GM21360 (cell line): Measurements from ENCODE around the gene OR52W1.
"Not testable (repeated sequence)": the region's sequence is repeated elsewhere in the genome, so short reads cannot be mapped to it uniquely, and the experiment has no call there.

Experiments used
- ATAC-seq: cut with Tn5 transposase; IDR thresholded peaks from one replicate; pipeline ENCODE4 v1.9.1; 2021; ENCODE audit warnings: mild to moderate bottlenecking, moderate library complexity; ENCODE audit not compliant: unreplicated experiment

The OR52W1 gene

DNA sequence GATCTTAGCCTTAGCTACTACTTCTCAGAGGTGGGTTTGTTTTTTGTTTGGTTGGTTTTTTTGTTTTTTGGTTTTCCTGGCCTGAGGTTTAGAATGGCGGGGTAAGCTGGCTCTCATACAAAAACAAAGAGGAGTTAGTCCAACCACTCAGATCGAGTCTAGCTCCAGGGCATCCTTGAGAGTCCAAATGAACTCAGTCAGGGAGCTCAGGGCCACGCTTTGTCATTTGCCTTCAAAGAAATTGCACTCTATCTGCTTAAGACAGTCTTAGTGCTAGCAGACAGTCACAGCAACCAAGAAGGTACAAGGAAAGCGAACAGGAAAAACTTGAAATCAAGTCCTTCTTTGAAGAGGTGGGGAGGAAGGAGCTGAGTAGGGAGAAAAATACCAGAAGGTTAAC lies 17.5 kb downstream of the OR52W1 start:
- no peak for ATAC-seq

DNA sequence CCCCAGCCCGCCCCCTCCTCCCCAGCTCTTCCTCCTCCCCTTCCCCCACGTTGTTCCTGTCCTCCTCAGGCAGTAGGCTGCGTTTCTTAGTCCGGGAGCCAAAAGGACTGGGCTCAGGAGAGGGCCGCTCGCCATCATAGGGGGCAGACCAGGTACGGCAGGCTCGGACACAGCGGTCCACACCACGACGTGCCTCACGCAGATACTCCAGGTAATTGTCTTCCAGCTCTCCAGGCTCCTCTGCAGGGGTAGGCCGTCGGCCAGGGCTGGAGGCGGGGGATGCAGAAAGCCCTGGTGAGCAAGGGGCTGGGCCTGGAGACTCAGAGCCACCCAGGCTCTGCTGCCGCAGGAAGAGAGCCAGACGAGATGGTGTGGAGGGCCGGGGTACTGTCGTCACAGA lies 18.7 kb downstream of the OR52W1 start:
- no peak for ATAC-seq

DNA sequence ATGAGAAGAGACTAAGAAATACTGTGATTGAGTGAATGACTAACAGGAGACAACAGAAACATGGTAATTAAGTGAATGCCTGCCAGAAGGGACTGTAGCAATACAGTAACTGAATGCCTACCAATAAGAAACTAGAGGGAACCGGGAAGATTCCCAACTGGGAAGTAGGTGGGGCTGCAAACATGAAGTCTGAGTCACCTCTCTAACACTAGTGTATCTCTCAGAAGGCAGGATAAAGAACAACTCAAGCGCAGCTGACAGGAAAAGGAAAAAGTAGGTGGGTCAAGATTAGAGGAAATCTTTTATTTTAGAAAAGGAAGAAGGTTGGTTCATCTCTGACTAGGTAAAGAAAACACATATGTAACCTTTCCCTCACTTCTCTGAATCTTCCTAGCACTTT lies 20.3 kb downstream of the OR52W1 start:
- no peak for ATAC-seq

DNA sequence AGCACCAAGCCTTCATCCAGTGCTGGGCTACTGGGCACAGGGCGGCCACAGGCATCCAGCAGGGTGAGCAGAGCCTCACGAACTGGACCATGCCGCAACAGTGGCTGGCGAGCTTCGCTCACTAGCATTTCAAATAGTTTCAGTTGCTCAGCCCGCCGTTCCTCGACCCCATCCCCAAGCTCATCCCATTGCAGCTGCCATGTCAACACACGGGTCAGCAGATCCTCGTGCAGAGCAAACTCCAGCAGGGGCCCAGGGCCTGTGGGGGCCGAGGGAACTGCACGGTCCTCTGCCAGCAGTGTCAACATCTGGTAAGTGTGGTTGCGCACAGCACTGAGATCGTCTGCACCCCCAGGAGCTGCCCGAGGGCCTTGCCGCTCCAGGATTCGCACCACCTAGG lies 24.8 kb downstream of the OR52W1 start:
- no peak for ATAC-seq

DNA sequence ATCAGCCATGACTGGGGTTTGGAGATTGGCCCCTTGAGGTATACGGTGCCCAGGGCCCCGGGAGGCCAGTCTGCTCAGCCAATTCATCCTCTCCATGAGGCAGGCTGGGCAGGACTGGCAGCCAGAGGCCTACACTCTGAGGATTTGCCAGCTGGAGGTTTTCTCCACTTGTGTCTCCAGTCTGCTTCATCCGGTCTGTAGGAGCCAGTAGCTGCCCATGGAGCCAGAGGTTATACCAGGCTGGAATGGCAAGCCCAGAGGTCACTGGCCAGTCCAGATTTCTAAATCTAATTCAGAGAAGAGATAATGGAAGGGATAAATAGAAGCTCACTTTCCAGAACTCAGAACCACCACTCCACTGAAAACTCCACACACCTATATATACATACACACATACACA lies 25.4 kb downstream of the OR52W1 start:
- ATAC-seq, result no peak

DNA sequence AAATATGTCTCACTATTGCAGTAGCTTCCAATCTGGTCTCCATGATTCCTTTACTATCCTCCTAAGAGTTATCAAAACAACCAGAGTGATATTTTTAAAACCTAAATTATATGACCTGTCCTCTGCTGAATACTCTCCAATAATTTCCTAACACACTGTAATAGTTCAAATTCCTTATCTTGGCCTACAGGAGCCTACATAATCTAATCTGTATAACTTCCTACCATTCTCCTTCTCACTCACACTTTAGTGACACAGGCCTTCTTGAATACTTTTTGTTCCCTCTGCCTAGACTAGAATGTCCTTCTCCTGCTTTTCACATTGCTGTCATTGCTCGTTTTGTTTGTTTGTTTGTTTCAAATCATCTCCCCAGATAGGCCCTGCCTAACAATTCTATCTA lies 26.0 kb downstream of the OR52W1 start:
- ATAC-seq, result no peak

DNA sequence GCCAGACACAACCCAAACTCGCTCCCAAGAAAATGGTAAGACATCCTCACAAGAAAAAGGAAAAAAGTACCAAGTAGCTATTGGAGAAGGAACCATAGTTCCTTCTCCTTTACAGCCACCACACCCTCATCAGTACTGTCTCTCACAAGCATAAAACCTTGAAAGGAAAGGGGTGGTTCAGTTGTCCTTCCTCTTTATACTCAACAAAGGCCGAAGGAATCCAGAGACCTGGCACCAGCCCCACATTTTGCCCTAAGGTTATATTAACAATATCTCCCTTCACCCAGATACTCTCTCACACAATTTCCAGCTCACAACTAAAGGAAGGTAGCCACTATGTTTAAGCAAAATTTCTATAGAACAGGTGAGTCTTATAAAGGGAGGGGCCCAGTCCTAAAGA lies 26.9 kb downstream of the OR52W1 start:
- ATAC-seq, result no peak

DNA sequence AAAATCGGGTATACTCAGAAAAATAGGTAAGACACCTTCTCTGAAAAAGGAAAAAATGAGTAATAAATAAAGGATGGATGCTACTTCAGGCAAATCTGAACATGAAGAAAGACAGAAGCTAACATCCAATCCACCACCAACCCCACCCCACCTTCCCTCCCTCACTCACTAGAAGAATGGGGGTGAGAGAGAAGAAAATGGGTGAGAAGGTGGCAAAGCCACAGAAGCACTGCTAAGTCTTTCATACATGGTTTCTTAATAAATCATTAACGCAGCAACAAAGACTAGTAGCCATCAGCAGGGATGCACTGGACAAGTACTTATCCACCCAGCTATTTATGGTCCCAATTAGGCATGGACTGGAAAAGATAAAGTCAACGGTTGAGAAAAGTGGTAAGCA lies 29.5 kb downstream of the OR52W1 start:
- ATAC-seq, result no peak

DNA sequence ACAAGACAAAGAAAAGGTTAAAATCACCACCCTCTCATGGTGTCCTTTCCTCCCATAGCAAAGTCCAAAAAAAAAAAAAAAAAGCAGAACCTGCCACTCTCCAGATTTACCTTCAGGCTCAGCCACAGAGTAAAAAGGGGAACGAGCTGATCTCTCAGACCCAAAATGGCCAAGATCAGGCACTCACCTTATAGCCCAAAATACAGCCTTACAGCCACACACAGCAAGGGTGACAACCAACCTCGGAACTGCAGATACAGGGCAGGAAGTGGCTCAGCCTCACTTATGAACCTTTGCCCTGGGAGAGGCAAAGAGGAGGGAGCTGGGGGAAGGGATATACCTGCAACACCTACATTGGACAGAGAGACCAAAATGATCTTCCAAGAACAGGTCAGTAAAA lies 30.9 kb downstream of the OR52W1 start:
- ATAC-seq, result no peak

DNA sequence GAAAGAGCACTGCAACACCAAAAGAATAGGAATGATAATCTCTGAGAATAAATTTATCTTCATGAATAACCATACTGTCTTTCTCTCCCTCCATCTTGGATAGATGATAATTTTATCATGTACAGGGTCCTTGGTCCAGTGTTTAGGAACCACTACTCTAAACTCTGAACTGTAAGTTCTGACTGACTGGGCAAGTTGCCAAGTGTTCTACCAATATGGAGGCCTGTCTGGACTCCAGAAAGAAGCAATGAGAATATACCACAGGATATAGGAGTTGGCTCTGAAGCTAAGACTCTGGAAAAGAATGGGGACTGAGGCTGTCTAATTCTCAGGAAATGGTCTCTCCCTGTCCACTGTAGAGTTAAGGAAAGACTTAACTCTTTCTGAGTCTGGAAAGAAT lies 33.9 kb downstream of the OR52W1 start:
- no peak for ATAC-seq

DNA sequence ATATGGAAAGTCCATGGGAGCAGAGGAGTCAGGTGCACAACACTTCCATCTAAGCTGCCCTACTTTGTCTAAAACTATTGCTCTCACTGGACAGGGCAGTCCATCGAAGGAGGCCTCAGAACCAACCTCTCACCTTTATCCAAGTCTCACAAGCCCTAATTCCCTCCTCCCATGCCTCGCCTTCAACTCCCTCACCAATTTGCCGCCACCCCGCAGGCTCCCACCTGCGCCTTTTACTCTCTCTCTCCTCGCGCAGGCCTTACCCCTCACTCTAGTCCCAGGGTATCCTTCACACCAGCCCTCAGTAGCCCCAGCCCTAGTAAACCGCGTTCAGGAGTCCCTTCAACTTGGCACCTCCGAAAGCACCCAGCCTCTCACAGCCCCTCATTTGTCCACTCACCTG lies 35.0 kb downstream of the OR52W1 start:
- no peak for ATAC-seq

DNA sequence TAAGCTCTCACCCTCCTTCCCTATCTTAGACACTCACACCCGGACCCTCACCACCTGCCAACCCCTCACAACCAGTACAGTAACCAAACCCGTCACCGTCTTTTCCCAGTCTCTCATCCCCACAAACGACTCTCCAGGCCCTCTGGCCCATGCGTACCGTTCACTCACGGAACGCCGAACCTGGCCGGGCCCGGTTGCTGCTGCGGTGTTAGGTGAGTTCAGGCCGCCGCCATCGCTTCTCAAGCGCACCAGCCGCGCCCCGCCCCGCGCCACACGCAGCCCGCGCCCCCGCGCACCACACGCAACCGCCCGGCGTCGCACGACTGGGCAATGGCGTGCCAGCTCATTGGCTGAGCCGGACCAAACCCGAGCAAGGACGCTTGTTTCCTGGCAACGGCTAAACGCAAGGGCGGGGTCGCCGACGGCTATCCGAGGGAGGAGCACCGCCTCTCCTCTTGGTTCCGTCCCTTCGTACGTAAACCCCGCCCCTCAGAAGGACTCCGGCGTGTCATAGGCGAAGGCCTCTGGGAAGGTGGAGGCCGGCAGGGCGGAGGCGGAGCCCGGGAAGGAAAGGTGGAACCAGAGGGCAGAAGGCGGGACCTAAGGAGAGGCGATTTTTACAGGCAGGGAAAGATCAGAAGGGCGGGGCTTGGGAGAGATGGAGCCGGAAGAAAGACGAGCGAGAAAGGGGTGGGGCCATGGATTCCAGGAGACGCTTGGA lies 35.5 kb downstream of the OR52W1 start, which contains the start of gene FHIP1B:
FHIP1B (minus strand) TSS at position 250 of the 721 bp plus-strand sequence. CDS start 10,120 bp downstream, outside the sequence.
- peak; percentile 94 for ATAC-seq

DNA sequence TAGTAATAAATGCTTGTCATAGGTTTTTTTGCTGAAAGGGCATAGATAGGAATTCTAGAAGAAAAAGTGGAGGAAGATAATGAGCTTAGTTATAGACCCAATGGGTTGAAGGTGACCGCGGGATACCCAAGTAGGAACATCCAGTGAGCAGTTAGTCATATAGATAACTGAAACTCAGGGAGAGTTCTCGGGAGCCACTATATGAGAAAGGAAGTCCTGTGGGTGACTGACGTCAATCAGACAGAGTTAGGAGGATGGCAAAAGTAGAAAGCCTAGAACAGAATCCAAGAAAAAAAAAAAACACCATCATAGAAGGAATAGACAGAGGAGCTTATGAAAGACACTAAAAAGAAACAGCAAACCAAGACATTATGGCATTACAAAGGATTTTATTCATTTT lies 38.2 kb downstream of the OR52W1 start:
- ATAC-seq, result no peak

DNA sequence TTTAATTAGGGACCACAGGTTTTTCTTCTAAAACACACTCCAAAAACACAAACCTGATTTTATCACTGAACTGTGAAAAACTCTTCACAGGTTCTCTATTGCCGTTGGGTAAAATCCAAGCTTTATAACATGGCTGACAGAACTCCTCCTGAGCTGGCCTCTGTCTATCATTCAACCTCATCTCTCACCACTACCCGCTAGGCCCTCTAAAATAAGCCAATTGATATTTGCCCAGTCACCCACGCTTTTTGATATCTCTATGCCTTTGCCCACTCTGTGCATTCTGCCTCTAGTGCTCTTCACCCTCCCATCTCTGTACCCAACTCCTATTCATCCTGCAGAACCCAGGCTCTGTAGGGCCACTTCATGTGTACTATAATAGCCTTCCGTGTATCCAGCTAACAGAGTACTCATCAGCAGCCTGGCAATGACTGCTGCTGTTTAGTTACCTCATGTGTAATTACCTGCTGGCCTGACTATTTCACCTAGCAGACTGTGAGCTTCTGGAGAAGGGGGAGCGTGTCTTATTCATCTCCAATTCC lies 38.8 kb downstream of the OR52W1 start:
- no peak for ATAC-seq

DNA sequence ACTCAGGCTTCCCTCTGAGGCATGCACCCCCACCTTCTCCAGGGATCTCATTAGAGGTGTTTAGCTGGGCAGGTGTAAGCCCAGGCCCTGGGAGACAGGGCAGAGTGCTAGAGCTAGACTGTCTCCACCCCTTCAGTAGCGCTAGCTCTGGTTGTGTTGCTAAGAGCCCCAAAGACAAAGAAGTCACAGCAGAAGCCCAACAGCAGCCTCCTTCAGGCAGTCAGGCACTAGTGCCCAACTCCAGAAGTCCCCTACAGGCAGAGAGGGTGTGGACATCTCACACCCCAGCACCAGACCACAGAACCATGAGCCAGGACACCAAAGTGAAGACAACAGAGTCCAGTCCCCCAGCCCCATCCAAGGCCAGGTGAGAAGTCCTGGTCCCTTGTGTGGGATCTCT lies 39.9 kb downstream of the OR52W1 start, which contains the start of gene CNGA4:
CNGA4 (plus strand) TSS at position 188 of the 400 bp plus-strand sequence; CDS start at position 306, 118 bp downstream.
- ATAC-seq, result no peak

DNA sequence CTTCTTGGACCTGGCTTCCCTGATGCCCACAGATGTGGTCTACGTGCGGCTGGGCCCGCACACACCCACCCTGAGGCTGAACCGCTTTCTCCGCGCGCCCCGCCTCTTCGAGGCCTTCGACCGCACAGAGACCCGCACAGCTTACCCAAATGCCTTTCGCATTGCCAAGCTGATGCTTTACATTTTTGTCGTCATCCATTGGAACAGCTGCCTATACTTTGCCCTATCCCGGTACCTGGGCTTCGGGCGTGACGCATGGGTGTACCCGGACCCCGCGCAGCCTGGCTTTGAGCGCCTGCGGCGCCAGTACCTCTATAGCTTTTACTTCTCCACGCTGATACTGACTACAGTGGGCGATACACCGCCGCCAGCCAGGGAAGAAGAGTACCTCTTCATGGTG lies 41.1 kb downstream of the OR52W1 start:
- ATAC-seq, result no peak

DNA sequence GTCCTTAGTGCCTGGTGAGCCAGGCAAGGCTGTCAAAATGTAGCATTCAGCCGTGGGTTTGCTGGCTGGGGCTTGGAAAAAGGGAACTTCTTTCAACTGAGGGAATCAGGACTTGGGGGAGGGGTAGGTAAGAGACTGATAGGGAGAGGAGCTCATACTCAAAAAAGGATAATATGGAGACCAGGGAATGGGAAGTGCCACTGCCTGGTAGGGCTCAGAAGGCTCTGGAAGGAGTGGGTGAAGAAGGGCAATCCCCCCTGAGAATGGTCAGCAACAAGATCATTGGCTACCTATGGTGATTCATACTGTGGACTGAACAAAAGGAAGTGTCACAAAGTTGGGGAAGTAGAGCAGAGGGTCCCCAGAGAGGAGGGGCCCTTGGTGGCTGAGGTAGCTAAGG lies 41.8 kb downstream of the OR52W1 start:
- ATAC-seq, result no peak

DNA sequence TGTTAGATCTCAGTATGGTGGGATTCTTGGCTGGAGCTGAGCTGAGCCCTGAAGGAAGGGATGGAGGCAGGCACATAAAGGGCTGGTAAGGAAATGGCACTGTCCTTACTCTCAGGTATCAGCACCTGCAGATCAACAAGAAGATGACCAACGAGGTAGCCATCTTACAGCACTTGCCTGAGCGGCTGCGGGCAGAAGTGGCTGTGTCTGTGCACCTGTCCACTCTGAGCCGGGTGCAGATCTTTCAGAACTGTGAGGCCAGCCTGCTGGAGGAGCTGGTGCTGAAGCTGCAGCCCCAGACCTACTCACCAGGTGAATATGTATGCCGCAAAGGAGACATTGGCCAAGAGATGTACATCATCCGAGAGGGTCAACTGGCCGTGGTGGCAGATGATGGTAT lies 42.3 kb downstream of the OR52W1 start:
- ATAC-seq, result no peak

DNA sequence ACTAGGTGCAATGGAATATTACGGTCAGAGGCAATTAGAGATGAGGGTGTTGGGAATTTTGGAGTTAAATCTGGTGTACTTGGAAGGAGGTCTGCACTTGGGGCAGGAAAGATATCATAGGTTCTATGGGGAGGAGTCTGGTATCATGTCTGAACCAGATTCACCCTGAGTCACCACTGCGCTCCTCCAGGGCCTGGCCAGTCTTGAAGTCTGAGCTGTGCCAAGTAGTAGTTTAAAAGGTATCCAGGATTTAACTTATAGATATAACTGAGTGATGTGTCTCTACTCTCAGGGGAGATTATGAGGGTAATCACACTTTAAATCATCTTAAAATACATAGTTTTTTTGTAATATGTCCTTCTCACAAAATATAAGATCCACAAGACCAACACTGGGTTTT lies 46.5 kb downstream of the OR52W1 start:
- ATAC-seq, result no peak

DNA sequence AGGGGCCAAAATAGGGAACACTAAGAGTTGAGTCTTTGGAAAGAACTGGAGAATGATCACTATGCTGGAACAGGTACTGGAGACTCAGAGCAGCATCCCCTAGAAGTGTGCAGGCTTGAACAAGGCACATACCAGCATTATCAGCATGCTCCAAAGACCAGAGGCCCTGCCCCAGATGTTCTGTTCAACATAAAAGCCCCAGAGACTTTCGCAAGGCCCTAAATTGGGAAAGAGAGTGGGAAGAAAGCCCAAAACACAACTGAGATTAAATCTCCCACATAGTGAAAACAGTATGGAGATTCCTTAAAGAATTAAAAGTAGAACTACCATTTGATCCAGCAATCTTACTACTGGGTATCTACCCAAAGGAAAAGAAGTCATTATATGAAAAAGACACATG lies 49.2 kb downstream of the OR52W1 start:
- no peak for ATAC-seq

DNA sequence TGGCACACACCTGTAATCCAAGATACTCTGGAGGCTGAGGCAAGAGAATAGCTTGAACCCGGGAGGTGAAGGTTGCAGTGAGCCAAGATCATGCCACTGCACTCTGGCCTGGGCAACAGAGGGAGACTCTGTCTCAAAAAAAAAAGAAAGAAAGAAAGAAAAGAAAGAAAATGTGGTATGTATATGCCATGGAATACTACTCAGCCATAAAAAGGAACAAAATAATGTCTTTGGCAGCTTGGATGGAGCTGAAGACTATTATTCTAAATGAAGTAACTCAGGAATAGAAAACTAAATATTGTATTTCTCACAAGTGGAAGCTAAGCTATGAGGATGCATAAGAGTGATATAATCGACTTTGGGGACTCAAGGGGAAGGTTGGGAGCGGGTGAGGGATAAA lies 49.9 kb downstream of the OR52W1 start:
- not testable (repeated sequence) for ATAC-seq
